Measurements from ENCODE around the gene TRIM47. TPM values are rescaled to one million over a fixed set of nuclear protein-coding genes. Genes with fewer than 3 reads are reported as not detected.

The TRIM47 gene
- total and polyA plus RNA-seq, 2 experiments from 2014 or later, result 1.2 to 1.4 TPM

GRCh38 chr17:75847614-75848522 is 30.5 kb downstream of the TRIM47 start:
- Histone ChIP-seq H4K20me1 (ENCODE audit: insufficient read depth) (no peaks in the 10 kb centered on the region), H3K9ac (no peak overlapping the region), H3K9me3 (ENCODE audit: low read depth) (no peaks in the 10 kb centered on the region), H2AFZ (no peak overlapping the region), H3K36me3 (ENCODE audit: low read depth) (peaks cover 12% of the 10 kb centered on the region), H3F3A (ENCODE audit: insufficient read depth) (no peaks in the 10 kb centered on the region), H3K27ac (no peak overlapping the region), H3K27me3 (replicated peaks; ENCODE audit: insufficient read depth) (no peaks in the 10 kb centered on the region), H3K4me3 (no peak overlapping the region), H3K4me2 (ENCODE audit: unreplicated experiment) (no peak overlapping the region), H3K9me2 (ENCODE audit: insufficient read depth) (no peaks in the 10 kb centered on the region), H3K4me1 (ENCODE audit: insufficient read depth) (peaks cover 3% of the 10 kb centered on the region), H3K79me2 (ENCODE audit: insufficient read depth) (no peaks in the 10 kb centered on the region)
- no peak for DNase-seq
- in situ Hi-C loops (cut with MboI), result no loop called here
- WGBS, 2 experiments (ENCODE audit: low coverage in 1 of 2, low lambda C conversion rate in 2 of 2, missing lambda C conversion rate in 2 of 2), result 88 to 89% methylated on average over 22 to 25 of the region's 25 CpGs
- no peak for TF ChIP-seq EZH2phosphoT487 (IDR thresholded peaks at IDR 0.05; ENCODE audit: insufficient read depth, low read depth)
- no peak for TF ChIP-seq EZH2 (IDR thresholded peaks at IDR 0.05; ENCODE audit: insufficient read depth, poor library complexity, severe bottlenecking)

- Histone ChIP-seq H3K4me3 (no peak overlapping the region), H3K27ac (no peak overlapping the region), H3K4me1 (ENCODE audit: insufficient read depth) (peaks cover 3% of the 10 kb centered on the region), H3K9ac (no peak overlapping the region), H3K4me2 (ENCODE audit: unreplicated experiment) (no peak overlapping the region), H3K27me3 (replicated peaks; ENCODE audit: insufficient read depth) (no peaks in the 10 kb centered on the region), H3K9me3 (ENCODE audit: low read depth) (no peaks in the 10 kb centered on the region), H3F3A (ENCODE audit: insufficient read depth) (no peaks in the 10 kb centered on the region), H2AFZ (no peak overlapping the region), H3K9me2 (ENCODE audit: insufficient read depth) (no peaks in the 10 kb centered on the region), H3K36me3 (ENCODE audit: low read depth) (peaks cover 12% of the 10 kb centered on the region), H3K79me2 (ENCODE audit: insufficient read depth) (no peaks in the 10 kb centered on the region), H4K20me1 (ENCODE audit: insufficient read depth) (no peaks in the 10 kb centered on the region)
- TF ChIP-seq EZH2phosphoT487 (IDR thresholded peaks at IDR 0.05; ENCODE audit: insufficient read depth, low read depth) (no peak), EZH2 (IDR thresholded peaks at IDR 0.05; ENCODE audit: insufficient read depth, poor library complexity, severe bottlenecking) (no peak)
- in situ Hi-C loops (cut with MboI), result no loop called here
- 89% methylated on average over 28 to 34 of the region's 34 CpGs for WGBS, 2 experiments (ENCODE audit: low coverage in 1 of 2, low lambda C conversion rate in 2 of 2, missing lambda C conversion rate in 2 of 2)
- DNase-seq, result no peak
Measured at GRCh38 chr17:75846692-75847613, 31.4 kb downstream of the TRIM47 start.

GRCh38 chr17:75845933-75846691 is 32.3 kb downstream of the TRIM47 start:
- Histone ChIP-seq H3K4me1 (ENCODE audit: insufficient read depth) (peaks cover 3% of the 10 kb centered on the region), H3K36me3 (ENCODE audit: low read depth) (peaks cover 8% of the 10 kb centered on the region), H3F3A (ENCODE audit: insufficient read depth) (no peaks in the 10 kb centered on the region), H3K4me3 (no peak overlapping the region), H3K79me2 (ENCODE audit: insufficient read depth) (no peaks in the 10 kb centered on the region), H3K9me3 (ENCODE audit: low read depth) (no peaks in the 10 kb centered on the region), H2AFZ (no peak overlapping the region), H3K4me2 (ENCODE audit: unreplicated experiment) (no peak overlapping the region), H4K20me1 (ENCODE audit: insufficient read depth) (no peaks in the 10 kb centered on the region), H3K9me2 (ENCODE audit: insufficient read depth) (no peaks in the 10 kb centered on the region), H3K9ac (no peak overlapping the region), H3K27ac (no peak overlapping the region), H3K27me3 (replicated peaks; ENCODE audit: insufficient read depth) (no peaks in the 10 kb centered on the region)
- DNase-seq, result no peak
- no peak for TF ChIP-seq EZH2phosphoT487 (IDR thresholded peaks at IDR 0.05; ENCODE audit: insufficient read depth, low read depth)
- TF ChIP-seq EZH2 (IDR thresholded peaks at IDR 0.05; ENCODE audit: insufficient read depth, poor library complexity, severe bottlenecking), result no peak
- WGBS, 2 experiments (ENCODE audit: low coverage in 1 of 2, low lambda C conversion rate in 2 of 2, missing lambda C conversion rate in 2 of 2), result 77 to 88% methylated on average over 12 to 22 of the region's 22 CpGs
- in situ Hi-C loops (cut with MboI), result no loop called here
